GM12878 (cell line): ENCODE measurements around the gene MYCBP2. TPM values are rescaled to one million over a fixed set of nuclear protein-coding genes. Genes with fewer than 3 reads are reported as not detected.

Experiments used
- ATAC-seq: fragments of 200-7000 bp; cut with Tn5 transposase; 3 replicates; pipeline ENCODE4 v1.9.1; 2020; ENCODE audit warnings: mild to moderate bottlenecking, moderate library complexity
- BruUV-seq: library from RNA; stranded (reverse); fragments of 400-500 nt; replicated peaks from 2 replicates; lab custom pipeline; 2021; lab: Mats Ljungman, UMichigan
- CTCF ChIA-PET: fragments of 300-600 bp; sonication (Branson Sonifier 250); formaldehyde crosslinking; extraction: SDS; loops from one replicate; lab custom pipeline; 2021; ENCODE audit warnings: inconsistent platforms; lab: Yijun Ruan, JAX
- POLR2A ChIA-PET: fragments of 350-600 bp; formaldehyde crosslinking; extraction: SDS; loops from one replicate; lab custom pipeline; 2021; ENCODE audit warnings: inconsistent platforms; lab: Charles Lee
- RAD21 ChIA-PET: fragments of 300-600 bp; sonication (Branson Sonifier 250); formaldehyde crosslinking; loops from one replicate; lab custom pipeline; 2023; ENCODE audit warnings: antibody characterized with exemption; ENCODE audit not compliant: unreplicated experiment; lab: Charles Lee
- SMC1A ChIA-PET: fragments of 300-600 bp; sonication (Branson Sonifier 250); formaldehyde crosslinking; loops from one replicate; lab custom pipeline; 2023; ENCODE audit not compliant: unreplicated experiment, uncharacterized antibody; lab: Charles Lee
- DNase-seq: peaks from one replicate; pipeline ENCODE4 v3.0.0-alpha.2; 2011; ENCODE audit warnings: low read depth, low spot score
- FAIRE-seq: peaks from 3 replicates; lab custom pipeline; 2011; peaks lifted over from hg19 to GRCh38; lab: Jason Lieb, UNC
- H2AFZ ChIP-seq: 2 replicates; pipeline ENCODE4 v1.6.0; 2011; ENCODE audit warnings: low read depth, low read length, control low read depth; ENCODE audit not compliant: control insufficient read depth
- H3K27ac ChIP-seq: 2 replicates; pipeline ENCODE4 v1.5.1; 2011; ENCODE audit warnings: control low read depth; ENCODE audit not compliant: control insufficient read depth, insufficient read depth
- H3K27me3 ChIP-seq, 2 experiments: replicated peaks in 1 of 2; 2 replicates each; pipeline versions ENCODE4 v1.6.0 to v1.6.1; 2011; ENCODE audit warnings: low read length in 1 of 2; ENCODE audit not compliant: control insufficient read depth in 2 of 2, insufficient read depth in 2 of 2
- H3K36me3 ChIP-seq, 2 experiments: 2 replicates each; pipeline ENCODE4 v1.5.1; 2011; ENCODE audit warnings: low read length in 1 of 2; ENCODE audit not compliant: control insufficient read depth in 2 of 2, insufficient read depth in 2 of 2
- H3K4me1 ChIP-seq: 2 replicates; pipeline ENCODE4 v1.6.1; 2011; ENCODE audit warnings: mild to moderate bottlenecking, low read length, moderate library complexity, mixed read lengths; ENCODE audit not compliant: control insufficient read depth, insufficient read depth
- H3K4me2 ChIP-seq: 2 replicates; pipeline ENCODE4 v1.6.0; 2011; ENCODE audit warnings: control low read depth; ENCODE audit not compliant: control insufficient read depth, insufficient read depth
- H3K4me3 ChIP-seq: fragments of 200-600 bp; sonication (generic); 2 replicates; pipeline ENCODE4 v1.5.1; 2016
- H3K79me2 ChIP-seq: 2 replicates; pipeline ENCODE4 v1.6.0; 2011; ENCODE audit warnings: low read length; ENCODE audit not compliant: control insufficient read depth, insufficient read depth
- H3K9ac ChIP-seq: 2 replicates; pipeline ENCODE4 v1.8.0; 2011; ENCODE audit warnings: low read length, control low read depth, mixed read lengths; ENCODE audit not compliant: control insufficient read depth, insufficient read depth
- H3K9me3 ChIP-seq: replicated peaks from 3 replicates; pipeline ENCODE4 v1.5.1; 2011; ENCODE audit warnings: mild to moderate bottlenecking, low read length; ENCODE audit not compliant: control insufficient read depth, insufficient read depth
- H4K20me1 ChIP-seq: 2 replicates; pipeline ENCODE4 v1.6.0; 2011; ENCODE audit not compliant: control insufficient read depth, insufficient read depth
- ASH2L ChIP-seq: fragments of 300-600, 200-600 bp; sonication (generic); IDR thresholded peaks from 2 replicates; pipeline ENCODE4 v1.6.1; 2017; ENCODE audit warnings: low read depth, mild to moderate bottlenecking, borderline replicate concordance
- HDGF ChIP-seq: fragments of 450-650 bp; IDR thresholded peaks from 2 replicates; pipeline ENCODE4 v1.6.1; 2016; ENCODE audit warnings: antibody characterized with exemption
- IRF4 ChIP-seq: IDR thresholded peaks from 2 replicates; pipeline ENCODE4 v1.6.1; 2011; ENCODE audit warnings: low read depth, low read length
- PAX5 ChIP-seq: IDR thresholded peaks from 2 replicates; pipeline ENCODE4 v1.6.1; 2011; ENCODE audit warnings: low read depth, low read length, borderline replicate concordance
- SMAD5 ChIP-seq: IDR thresholded peaks from 2 replicates; pipeline ENCODE4 v1.6.1; 2016; ENCODE audit warnings: antibody characterized with exemption, low read depth
- ZBTB40 ChIP-seq: fragments of 450-650 bp; IDR thresholded peaks from 2 replicates; pipeline ENCODE4 v1.6.1; 2016; ENCODE audit warnings: mild to moderate bottlenecking, moderate library complexity, borderline replicate concordance
- WGBS: methylation state at CpG from one replicate; pipeline ENCODE4 v1.1.6; 2016; ENCODE audit warnings: low lambda C conversion rate; ENCODE audit not compliant: insufficient replicate concordance, insufficient coverage; ENCODE audit errors: missing lambda C conversion rate; 5-methylcytosine and 5-hydroxymethylcytosine counted together
- in situ Hi-C: fragments of 300-500 bp; cut with MboI; formaldehyde crosslinking; loops from 9 replicates; pipeline ENCODE4 v1.14.3; 2018; ENCODE audit warnings: mixed read lengths
- intact Hi-C: fragments of 100-400 bp; cut with micrococcal nuclease; formaldehyde crosslinking; loops from one replicate; pipeline ENCODE4 v1.14.2; 2022; ENCODE audit not compliant: unreplicated experiment
- polyA plus RNA-seq, 11 experiments: library from polyadenylated mRNA; depleted of rRNA in 4 of 11; unstranded in 6 of 11; stranded (reverse) in 5 of 11; fragments of >200 nt; fragmentation: Nextera tagmentation in 4 of 11; fragmentation: Illumina TruSeq in 1 of 11; extraction: Ambion mirVana in 4 of 11; extraction: Trizol in 1 of 11; gene quantifications; 1 replicate in 1 of 11; 2 replicates in 10 of 11; pipeline versions ENCODE4 v1.2.1 to v1.2.3, GENCODE V29; 2011 to 2016; ENCODE audit warnings: inconsistent platforms in 2 of 11, missing spikeins in 2 of 11, low read depth in 1 of 11
- total RNA-seq, 4 experiments: library from RNA; depleted of rRNA in 3 of 4; stranded (reverse); fragments of >200 nt in 3 of 4; fragmentation: Illumina TruSeq in 1 of 4; extraction: Trizol in 1 of 4; gene quantifications; 2 replicates each; pipeline versions ENCODE4 v1.2.1 to v1.2.3, GENCODE V29; 2013 to 2021

The MYCBP2 gene
- total and polyA plus RNA-seq, 10 of the 15 experiments (the other 5 are each of a cell fraction or from before 2014, with no cell fraction given), result 51.9 to 152 (median 98.2) TPM

DNA sequence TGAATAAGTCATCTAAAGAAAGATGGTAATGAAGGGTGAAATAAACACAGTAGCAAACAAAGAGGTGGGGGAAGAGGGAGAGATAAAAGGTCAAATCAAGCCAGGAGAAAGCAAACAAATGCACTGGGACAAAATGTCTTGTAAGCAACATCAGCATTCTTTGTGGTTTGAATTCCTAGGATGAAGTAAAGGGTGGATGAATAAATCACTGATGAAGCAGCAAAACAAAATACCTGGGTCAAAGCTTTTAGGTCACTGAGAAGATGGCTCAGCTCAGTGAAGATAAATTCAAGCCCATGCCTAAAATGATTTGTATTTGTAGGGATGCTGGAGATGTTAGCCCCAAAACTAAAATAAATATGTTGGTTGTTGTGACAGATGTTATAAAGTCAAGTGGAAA lies 213.4 kb downstream of the MYCBP2 start (continued):
- TF ChIP-seq PAX5 (no peak), IRF4 (no peak), HDGF (no peak), ASH2L (no peak), ZBTB40 (no peak)

- 94% methylated on average over 2 of the region's 2 CpGs for WGBS
These were observed 221.8 kb downstream of the MYCBP2 start for GRCh38 chr13:77105051-77105450.

More at GRCh38 chr13:77105051-77105450, 221.8 kb downstream of the MYCBP2 start:
- H3K4me2 ChIP-seq, result no peak overlapping the region
- DNase-seq (no peak), ATAC-seq (no peak), FAIRE-seq (no peak)
- H3K4me1 ChIP-seq, result no peaks in the 10 kb centered on the region
- SMC1A ChIA-PET, result interaction anchor here (1.3 to 1.4 kb wide), 2 partner anchors 10 to 12 kb away, joined by 3 to 4 read pairs; no protein-coding TSS in a partner anchor
- POLR2A ChIA-PET, result no interaction called here
- H3K36me3 ChIP-seq, result peaks cover 0 to 3% of the 10 kb centered on the region in 2 experiments; a peak in 1 of 4 replicates
- intact Hi-C loops, result no loop called here
- no peaks in the 10 kb centered on the region for H3K27me3 ChIP-seq
- no peak overlapping the region for H3K4me3 ChIP-seq
- H3K27ac ChIP-seq, result no peak overlapping the region
- BruUV-seq, result no TSS peak
- H3K9ac ChIP-seq, result no peak overlapping the region
- no peaks in the 10 kb centered on the region for H3K79me2 ChIP-seq
- in situ Hi-C loops, result no loop called here
- RAD21 ChIA-PET, result interaction anchor here (0.6 kb wide), 1 partner anchor 1458 kb away, joined by 3 read pairs; no protein-coding TSS in a partner anchor
- CTCF ChIA-PET, result interaction anchor here (0.9 kb wide), 1 partner anchor 36 kb away, joined by 3 read pairs; no protein-coding TSS in a partner anchor
- no peak for TF ChIP-seq SMAD5
- H3K9me3 ChIP-seq, result no peaks in the 10 kb centered on the region
- no peaks in the 10 kb centered on the region for H4K20me1 ChIP-seq
- no peak overlapping the region for H2AFZ ChIP-seq
